Measurements from ENCODE around the gene APBA2.

GRCh38 chr15:28917791-28918140 lies 32.0 kb downstream of the APBA2 start:
- TF ChIP-seq CTCF (IDR thresholded peaks at IDR 0.05), result no peak
- no peak for TF ChIP-seq POLR2A (IDR thresholded peaks at IDR 0.05)
- no peak for TF ChIP-seq POLR2AphosphoS5 (IDR thresholded peaks at IDR 0.05)

Measured in sigmoid colon (tissue), 4 donors.